ENCODE data around the gene LMBRD2.
A peak's percentile ranks its signal among the peaks of the same experiment; 100 is the strongest.

Gene LMBRD2

DNA sequence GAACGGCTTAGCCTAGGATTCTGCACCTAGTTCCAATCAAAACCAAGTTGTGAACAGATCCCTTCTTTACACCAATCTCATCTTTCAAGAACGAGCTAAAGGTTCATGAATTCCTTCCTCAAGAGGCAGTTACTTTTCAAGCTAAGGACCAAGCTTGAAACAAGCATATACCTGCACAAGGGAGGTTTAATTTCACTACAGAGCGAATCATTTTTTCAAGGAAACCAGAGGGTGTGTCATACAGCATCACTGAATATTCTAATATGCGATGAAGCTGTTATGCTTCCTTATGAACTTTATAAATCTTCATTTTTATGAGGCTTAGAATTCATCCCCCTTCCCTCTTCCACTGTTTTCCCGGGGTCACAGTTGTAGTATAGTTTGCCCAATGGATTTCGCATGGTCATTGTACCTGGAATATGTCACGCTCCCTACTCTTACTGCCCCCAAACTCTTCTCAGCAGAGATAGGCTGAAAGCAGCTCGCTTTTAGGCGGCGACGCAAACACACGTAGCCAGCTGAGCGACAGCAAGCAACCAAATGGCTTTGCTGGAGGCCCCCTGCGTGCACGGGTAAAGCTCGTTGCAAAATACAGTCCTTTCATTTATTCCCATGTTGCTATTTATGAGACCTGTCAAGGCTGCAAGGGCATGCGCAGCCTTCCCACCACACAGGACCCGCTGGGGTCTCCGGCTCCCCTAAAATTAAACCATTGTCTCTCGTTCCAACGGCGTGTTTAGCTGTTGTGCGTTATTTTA lies 832 bp downstream of the LMBRD2 start:
- peak overlapping the region; percentile 88 for H2AFZ ChIP-seq (ENCODE audit: low read length)

DNA sequence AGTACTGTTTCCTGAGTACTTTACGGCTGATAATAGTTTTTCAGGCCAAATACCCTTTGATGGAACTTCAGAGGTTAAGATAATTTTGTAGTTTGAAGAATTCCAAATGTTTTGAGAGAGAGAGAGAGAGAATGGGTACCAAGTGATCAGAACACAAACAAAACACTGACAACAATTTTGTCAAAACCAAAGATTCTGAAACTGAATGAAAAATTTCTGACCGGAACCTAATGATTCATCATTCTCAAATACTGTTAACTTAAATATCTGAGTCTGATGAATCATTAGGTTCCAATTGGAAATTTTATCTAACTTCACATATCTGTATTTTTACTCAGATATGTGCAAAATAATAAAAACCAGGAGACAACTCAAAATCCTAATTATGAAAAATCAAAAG lies 4.0 kb downstream of the LMBRD2 start:
- H2AFZ ChIP-seq (ENCODE audit: low read length), result no peak overlapping the region
- H4K20me1 ChIP-seq (ENCODE audit: insufficient read depth, low read length), result no peaks in the 10 kb centered on the region
- DNase-seq, result no peak
- H3K4me2 ChIP-seq (ENCODE audit: low read depth, low read length), result no peak overlapping the region
- H3K9me2 ChIP-seq (replicated peaks; ENCODE audit: insufficient read depth, low read length), result no peaks in the 10 kb centered on the region
- peaks cover 5% of the 10 kb centered on the region; the same call in 1 of the 2 replicates for H3F3A ChIP-seq (ENCODE audit: insufficient read depth, low read length)
- no peaks in the 10 kb centered on the region for H3K9me3 ChIP-seq (replicated peaks; ENCODE audit: insufficient read depth, low read length)
- H3K9ac ChIP-seq (ENCODE audit: low read length), result no peak overlapping the region
- H3K27ac ChIP-seq (ENCODE audit: low read length), result no peak overlapping the region
- H3K4me1 ChIP-seq (ENCODE audit: low read length), result peaks cover 3% of the 10 kb centered on the region; the same call in 1 of the 2 replicates
- peaks cover 67% of the 10 kb centered on the region for H3K79me2 ChIP-seq (ENCODE audit: low read length)
- TF ChIP-seq, protein P1, sequence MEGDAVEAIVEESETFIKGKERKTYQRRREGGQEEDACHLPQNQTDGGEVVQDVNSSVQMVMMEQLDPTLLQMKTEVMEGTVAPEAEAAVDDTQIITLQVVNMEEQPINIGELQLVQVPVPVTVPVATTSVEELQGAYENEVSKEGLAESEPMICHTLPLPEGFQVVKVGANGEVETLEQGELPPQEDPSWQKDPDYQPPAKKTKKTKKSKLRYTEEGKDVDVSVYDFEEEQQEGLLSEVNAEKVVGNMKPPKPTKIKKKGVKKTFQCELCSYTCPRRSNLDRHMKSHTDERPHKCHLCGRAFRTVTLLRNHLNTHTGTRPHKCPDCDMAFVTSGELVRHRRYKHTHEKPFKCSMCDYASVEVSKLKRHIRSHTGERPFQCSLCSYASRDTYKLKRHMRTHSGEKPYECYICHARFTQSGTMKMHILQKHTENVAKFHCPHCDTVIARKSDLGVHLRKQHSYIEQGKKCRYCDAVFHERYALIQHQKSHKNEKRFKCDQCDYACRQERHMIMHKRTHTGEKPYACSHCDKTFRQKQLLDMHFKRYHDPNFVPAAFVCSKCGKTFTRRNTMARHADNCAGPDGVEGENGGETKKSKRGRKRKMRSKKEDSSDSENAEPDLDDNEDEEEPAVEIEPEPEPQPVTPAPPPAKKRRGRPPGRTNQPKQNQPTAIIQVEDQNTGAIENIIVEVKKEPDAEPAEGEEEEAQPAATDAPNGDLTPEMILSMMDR (IDR thresholded peaks at IDR 0.05; ENCODE audit: low read length), result no peak
- no peak for TF ChIP-seq EZH2 (optimal IDR thresholded peaks at IDR 0.05; ENCODE audit: low read depth, low read length)
- TF ChIP-seq EZH2phosphoT487 (IDR thresholded peaks at IDR 0.05; ENCODE audit: low read length), result no peak
- no peaks in the 10 kb centered on the region for H3K36me3 ChIP-seq (replicated peaks; ENCODE audit: insufficient read depth, low read length)
- H3K4me3 ChIP-seq (ENCODE audit: low read length), result no peak overlapping the region
- no peaks in the 10 kb centered on the region for H3K27me3 ChIP-seq (replicated peaks; ENCODE audit: insufficient read depth, low read length)

More for the DNA sequence above, 832 bp downstream of the LMBRD2 start:
- Histone ChIP-seq H3K4me3 (ENCODE audit: low read length) (peak overlapping the region; percentile 92), H4K20me1 (ENCODE audit: insufficient read depth, low read length) (no peaks in the 10 kb centered on the region), H3K36me3 (replicated peaks; ENCODE audit: insufficient read depth, low read length) (no peaks in the 10 kb centered on the region), H3K9ac (ENCODE audit: low read length) (peak overlapping the region; percentile 89), H3K9me3 (replicated peaks; ENCODE audit: insufficient read depth, low read length) (no peaks in the 10 kb centered on the region), H3K79me2 (ENCODE audit: low read length) (peaks cover 93% of the 10 kb centered on the region), H3K4me2 (ENCODE audit: low read depth, low read length) (peak overlapping the region; percentile 94), H3K27me3 (replicated peaks; ENCODE audit: insufficient read depth, low read length) (no peaks in the 10 kb centered on the region), H3K27ac (ENCODE audit: low read length) (peak overlapping the region; percentile 63; the same call in 1 of the 2 replicates), H3K4me1 (ENCODE audit: low read length) (peaks cover 11% of the 10 kb centered on the region), H3F3A (ENCODE audit: insufficient read depth, low read length) (peaks cover 5% of the 10 kb centered on the region; the same call in 1 of the 2 replicates), H3K9me2 (replicated peaks; ENCODE audit: insufficient read depth, low read length) (no peaks in the 10 kb centered on the region)
- DNase-seq, result peak; percentile 62
- TF ChIP-seq EZH2phosphoT487 (IDR thresholded peaks at IDR 0.05; ENCODE audit: low read length) (no peak), EZH2 (optimal IDR thresholded peaks at IDR 0.05; ENCODE audit: low read depth, low read length) (no peak)
- TF ChIP-seq, protein P1 (IDR thresholded peaks at IDR 0.05; ENCODE audit: low read length), result no peak

DNA sequence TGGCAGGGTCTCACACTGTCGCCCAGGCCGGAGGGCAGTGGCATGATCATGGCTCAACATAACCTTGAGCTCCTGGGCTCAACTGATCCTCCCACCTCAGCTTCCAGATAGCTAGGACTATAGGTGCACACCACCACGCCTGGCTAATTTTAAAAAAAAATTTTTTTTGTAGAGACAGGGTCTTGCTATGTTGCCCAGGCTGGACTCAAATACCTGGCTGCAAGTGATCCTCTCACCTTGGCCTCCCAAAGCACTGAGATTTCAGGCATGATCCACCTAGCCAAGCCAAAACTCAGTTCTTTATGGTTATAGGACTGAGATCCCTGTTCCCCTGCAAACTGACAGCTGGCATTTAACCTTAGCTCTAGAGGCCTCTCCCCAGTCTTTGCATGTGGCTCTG lies 5.3 kb downstream of the LMBRD2 start:
- Histone ChIP-seq H3F3A (ENCODE audit: insufficient read depth, low read length) (peaks cover 5% of the 10 kb centered on the region; the same call in 1 of the 2 replicates), H3K9me2 (replicated peaks; ENCODE audit: insufficient read depth, low read length) (no peaks in the 10 kb centered on the region), H3K9ac (ENCODE audit: low read length) (no peak overlapping the region), H3K4me3 (ENCODE audit: low read length) (no peak overlapping the region), H3K4me1 (ENCODE audit: low read length) (peaks cover 3% of the 10 kb centered on the region; the same call in 1 of the 2 replicates), H2AFZ (ENCODE audit: low read length) (no peak overlapping the region), H3K4me2 (ENCODE audit: low read depth, low read length) (no peak overlapping the region), H3K79me2 (ENCODE audit: low read length) (peaks cover 57% of the 10 kb centered on the region), H3K27ac (ENCODE audit: low read length) (no peak overlapping the region), H3K9me3 (replicated peaks; ENCODE audit: insufficient read depth, low read length) (no peaks in the 10 kb centered on the region), H4K20me1 (ENCODE audit: insufficient read depth, low read length) (no peaks in the 10 kb centered on the region), H3K36me3 (replicated peaks; ENCODE audit: insufficient read depth, low read length) (no peaks in the 10 kb centered on the region), H3K27me3 (replicated peaks; ENCODE audit: insufficient read depth, low read length) (no peaks in the 10 kb centered on the region)
- TF ChIP-seq, protein P1 (IDR thresholded peaks at IDR 0.05; ENCODE audit: low read length), result no peak
- TF ChIP-seq EZH2phosphoT487 (IDR thresholded peaks at IDR 0.05; ENCODE audit: low read length) (no peak), EZH2 (optimal IDR thresholded peaks at IDR 0.05; ENCODE audit: low read depth, low read length) (no peak)
- DNase-seq, result no peak
